Measurements from ENCODE around the gene TGFA.

TGFA gene

GRCh38 chr2:70463997-70464396 is 89.6 kb downstream of the TGFA start:
- TF ChIP-seq ZFX (IDR thresholded peaks at IDR 0.05; ENCODE audit: borderline replicate concordance) (no peak), CTCF (IDR thresholded peaks at IDR 0.05) (no peak)
- no peak overlapping the region for H3K27ac ChIP-seq

- TF ChIP-seq CTCF (IDR thresholded peaks at IDR 0.05), result no peak
- TF ChIP-seq ZFX (IDR thresholded peaks at IDR 0.05; ENCODE audit: borderline replicate concordance), result no peak
- H3K27ac ChIP-seq, result no peak overlapping the region
Observed at GRCh38 chr2:70463581-70463980, 90.0 kb downstream of the TGFA start.

- TF ChIP-seq CTCF (IDR thresholded peaks at IDR 0.05), result no peak
- TF ChIP-seq ZFX (IDR thresholded peaks at IDR 0.05; ENCODE audit: borderline replicate concordance), result no peak
- H3K27ac ChIP-seq, result no peak overlapping the region
Observed at GRCh38 chr2:70461981-70462876, 91.4 kb downstream of the TGFA start.

- TF ChIP-seq ZFX (IDR thresholded peaks at IDR 0.05; ENCODE audit: borderline replicate concordance) (no peak), CTCF (IDR thresholded peaks at IDR 0.05) (no peak)
Observed at GRCh38 chr2:70461414-70461813, 92.2 kb downstream of the TGFA start.

GRCh38 chr2:70460333-70460732 is 93.3 kb downstream of the TGFA start:
- no peak overlapping the region for H3K27ac ChIP-seq
- TF ChIP-seq ZFX (IDR thresholded peaks at IDR 0.05; ENCODE audit: borderline replicate concordance) (no peak), CTCF (IDR thresholded peaks at IDR 0.05) (peak; percentile 28)

More at GRCh38 chr2:70461414-70461813, 92.2 kb downstream of the TGFA start:
- no peak overlapping the region for H3K27ac ChIP-seq

GRCh38 chr2:70458661-70459060 is 95.0 kb downstream of the TGFA start:
- no peak for TF ChIP-seq ZFX (IDR thresholded peaks at IDR 0.05; ENCODE audit: borderline replicate concordance)
- H3K27ac ChIP-seq, result no peak overlapping the region

- H3K27ac ChIP-seq, result no peak overlapping the region
- no peak for TF ChIP-seq CTCF (IDR thresholded peaks at IDR 0.05)
- TF ChIP-seq ZFX (IDR thresholded peaks at IDR 0.05; ENCODE audit: borderline replicate concordance), result no peak
Observed at GRCh38 chr2:70456585-70457495, 96.8 kb downstream of the TGFA start.
